AG08396 (cell line): ENCODE data around the gene RAP1GDS1.
"Not testable (repeated sequence)": the region's sequence is repeated elsewhere in the genome, so short reads cannot be mapped to it uniquely, and the experiment has no call there.

Experiments
- DNase-seq: peaks from one replicate; pipeline ENCODE4 v3.0.0; 2012; ENCODE audit warnings: low spot score, mixed read lengths

RAP1GDS1 gene

DNA sequence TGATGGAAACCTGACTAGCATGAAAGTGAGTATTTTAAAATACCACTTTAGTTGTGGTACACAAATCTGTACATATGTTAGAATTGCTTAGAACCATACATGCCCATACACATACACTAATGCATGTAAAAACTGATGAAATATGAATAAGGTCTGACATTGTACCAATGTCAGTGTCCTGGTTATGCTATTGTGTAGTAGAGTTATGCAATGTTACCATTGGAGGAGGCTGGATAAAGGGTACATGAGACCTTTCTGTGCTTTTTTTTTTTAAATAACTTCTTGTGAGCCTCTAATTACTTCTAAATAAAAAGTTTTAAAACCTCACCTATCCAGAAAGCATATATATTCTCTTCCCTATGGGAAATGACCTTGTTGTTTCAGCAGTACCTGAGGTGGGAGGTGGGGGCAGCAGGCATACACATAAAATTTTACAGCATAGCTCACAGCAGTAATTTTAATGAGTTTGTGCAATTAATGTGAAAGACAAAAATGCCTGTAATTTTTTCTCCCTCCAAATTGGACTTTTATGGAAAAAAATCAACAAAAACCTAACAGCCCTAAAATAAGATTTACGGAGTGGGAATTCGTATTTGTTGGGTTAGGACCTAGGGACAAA lies 97.6 kb downstream of the RAP1GDS1 start:
- no peak for DNase-seq

DNA sequence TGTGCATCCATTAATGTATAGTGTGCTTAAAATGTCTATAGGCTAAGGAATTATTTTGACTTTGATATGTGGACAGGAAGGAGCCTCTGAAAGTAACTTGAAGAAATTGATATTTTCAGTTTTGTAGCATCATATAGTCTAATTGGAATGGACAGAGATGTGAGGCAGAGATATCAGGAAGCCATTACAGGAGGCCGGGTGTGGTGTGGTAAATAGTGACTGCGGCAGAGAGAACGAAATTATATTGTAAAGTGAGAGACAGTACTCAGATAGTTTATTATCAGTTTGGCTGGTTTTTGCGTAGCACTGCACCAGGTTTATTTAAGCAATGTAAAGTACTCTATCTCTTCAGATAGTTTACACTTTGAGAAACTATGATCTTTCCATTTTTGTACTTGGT lies 98.5 kb downstream of the RAP1GDS1 start:
- no peak for DNase-seq

DNA sequence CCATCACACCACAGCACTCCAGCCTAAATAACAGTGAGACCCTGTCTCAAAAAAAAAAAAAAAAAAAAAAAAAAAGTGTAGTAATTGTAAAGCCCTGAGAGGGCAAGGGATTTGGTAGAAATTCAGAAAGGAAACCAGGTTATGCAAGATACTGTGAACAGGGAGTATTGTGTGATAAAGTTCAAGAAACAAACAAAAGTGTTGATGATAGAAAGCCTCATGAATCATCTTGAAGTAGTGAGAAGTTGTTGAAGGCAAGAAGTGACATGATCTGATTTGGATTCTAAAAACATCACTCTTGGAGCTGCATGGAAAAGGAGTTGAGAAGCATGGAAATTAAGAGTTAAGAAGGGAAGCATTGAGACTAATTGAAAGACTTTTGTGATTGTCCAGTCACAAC lies 102.2 kb downstream of the RAP1GDS1 start:
- no peak for DNase-seq

DNA sequence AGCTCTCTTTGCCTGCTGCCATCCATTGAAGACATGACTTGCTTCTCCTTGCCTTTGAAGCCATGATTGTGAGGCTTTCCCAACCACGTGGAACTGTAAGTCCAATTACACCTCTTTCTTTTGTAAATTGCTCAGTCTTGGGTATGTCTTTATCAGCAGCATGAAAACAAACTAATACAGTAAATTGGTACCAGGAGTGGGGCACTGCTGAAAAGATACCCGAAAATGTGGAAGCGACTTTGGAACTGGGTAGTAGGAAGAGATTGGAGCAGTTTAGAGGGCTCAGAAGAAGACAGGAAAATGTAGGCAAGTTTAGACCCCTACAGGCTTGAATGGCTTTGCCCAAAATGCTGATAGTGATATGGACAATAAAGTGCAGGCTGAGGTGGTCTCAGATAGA lies 105.1 kb downstream of the RAP1GDS1 start:
- not testable (repeated sequence) for DNase-seq

DNA sequence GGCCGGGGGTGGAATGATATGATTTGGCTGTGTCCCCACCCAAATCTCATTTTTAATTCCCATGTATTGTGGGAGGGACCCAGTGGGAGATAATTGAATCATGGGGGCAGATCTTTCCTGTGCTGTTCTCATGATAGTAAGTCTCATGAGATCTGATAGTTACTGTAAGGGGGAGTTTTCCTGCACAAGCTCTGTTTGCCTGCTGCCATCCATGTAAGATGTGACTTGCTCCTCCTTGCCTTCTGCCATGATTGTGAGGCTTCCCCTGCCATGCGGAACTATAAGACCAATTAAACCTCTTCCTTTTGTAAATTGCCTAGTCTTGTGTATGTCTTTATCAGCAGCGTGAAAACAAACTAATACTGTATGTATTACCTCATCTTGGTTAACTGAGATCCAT lies 106.8 kb downstream of the RAP1GDS1 start:
- DNase-seq: not testable (repeated sequence)

DNA sequence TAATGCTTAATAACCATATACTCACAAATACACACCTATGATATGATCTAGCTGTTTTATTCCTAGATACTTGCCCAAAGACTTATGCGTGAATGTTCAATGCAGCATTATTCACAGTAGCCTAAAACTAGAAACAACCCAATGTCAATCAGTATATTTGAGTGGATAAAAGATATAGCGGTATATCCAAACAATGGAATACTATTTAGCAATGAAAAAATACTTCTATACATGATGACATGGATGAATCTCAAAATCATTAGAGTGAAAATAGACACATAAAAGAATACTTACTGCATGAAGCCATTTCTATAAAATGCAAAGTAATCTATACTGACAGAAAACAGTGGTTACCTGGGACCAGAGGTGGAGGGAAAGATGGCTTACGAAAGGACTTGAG lies 108.1 kb downstream of the RAP1GDS1 start:
- DNase-seq: no peak

DNA sequence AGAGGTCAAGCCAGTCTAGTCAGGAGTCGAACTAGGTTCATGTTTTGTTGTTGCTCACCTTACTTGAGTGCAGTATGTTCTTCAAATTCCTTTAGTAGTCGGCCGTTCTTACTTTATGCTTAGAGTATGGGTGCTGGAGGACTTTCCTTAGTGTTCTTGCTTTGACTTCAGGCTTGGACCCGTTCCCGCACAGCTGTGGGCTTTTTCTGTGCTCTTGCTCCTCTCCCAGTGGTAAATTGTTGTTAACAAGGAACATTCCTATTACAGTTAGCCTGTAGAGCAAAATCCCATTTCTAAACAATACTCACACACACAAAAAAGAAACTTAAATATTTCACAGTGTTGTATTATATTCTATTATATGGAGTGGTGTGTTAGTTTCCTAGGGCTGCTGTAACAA lies 113.5 kb downstream of the RAP1GDS1 start:
- DNase-seq: peak; percentile 5

DNA sequence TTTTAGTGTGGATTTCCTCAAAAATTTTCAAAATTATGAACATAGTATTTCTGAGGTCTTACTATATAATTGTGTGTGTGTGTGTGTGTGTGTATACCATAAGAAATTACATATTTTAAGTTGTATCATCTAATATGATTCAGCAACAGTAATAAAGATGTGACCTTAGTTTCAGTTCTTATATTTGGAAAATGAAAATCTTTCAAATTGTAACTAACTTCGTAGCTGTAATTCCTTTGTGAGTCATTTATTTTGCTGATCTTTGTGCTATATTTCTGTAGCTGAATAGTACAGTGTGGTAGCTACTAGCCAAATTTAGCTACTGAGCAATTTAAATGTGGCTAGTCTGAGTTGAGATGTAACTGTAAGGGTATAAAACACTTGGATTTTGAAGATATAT lies 116.4 kb downstream of the RAP1GDS1 start:
- DNase-seq: peak; percentile 14

DNA sequence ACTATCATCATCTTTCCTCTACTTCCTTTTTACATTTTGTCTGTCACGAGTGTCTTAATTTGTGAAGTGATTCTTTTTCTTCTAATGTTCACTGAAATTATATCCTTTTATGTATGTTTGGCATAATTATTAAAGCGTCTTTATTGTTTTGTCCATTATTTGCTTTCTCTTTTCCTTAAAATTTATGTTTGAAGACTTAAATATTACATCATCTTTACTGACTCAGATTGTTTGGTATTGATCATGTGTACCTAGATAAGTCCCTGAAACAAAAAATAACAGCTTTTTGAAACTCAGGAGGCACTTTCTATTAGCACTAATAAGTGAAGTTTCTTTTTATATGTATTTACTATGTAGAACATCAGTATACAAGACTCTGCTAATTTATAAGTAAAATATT lies 120.1 kb downstream of the RAP1GDS1 start:
- DNase-seq: no peak

DNA sequence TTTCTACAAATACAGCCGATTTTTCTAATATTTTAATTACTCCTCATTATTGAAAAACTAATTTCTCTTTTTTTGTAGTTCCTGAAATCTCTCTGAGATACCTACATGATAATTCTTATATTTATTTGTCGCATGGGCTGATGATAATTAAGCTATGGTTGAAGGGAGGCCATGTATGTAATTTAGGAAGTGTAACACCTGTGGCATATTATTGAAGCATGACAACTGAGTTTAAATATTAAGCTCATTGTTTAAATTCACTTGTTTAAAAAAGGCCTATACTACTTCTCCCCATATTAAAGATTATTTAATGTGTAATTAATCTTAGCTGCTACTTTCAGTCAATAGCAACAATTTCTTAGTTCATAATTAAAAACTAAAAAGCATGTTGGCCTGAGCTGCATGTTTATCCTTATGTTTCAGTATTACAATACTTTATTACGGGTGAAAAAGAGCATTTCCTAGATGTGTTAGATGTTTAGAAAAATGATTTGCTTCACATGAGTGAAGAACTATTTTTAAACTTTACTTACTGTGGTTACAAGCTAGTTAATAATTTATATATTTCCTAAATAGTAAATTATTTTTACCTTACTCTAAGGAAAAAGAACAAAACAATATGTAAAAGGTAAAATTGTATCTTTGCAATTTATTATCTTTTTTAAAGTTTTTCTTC lies 122.4 kb downstream of the RAP1GDS1 start:
- no peak for DNase-seq

DNA sequence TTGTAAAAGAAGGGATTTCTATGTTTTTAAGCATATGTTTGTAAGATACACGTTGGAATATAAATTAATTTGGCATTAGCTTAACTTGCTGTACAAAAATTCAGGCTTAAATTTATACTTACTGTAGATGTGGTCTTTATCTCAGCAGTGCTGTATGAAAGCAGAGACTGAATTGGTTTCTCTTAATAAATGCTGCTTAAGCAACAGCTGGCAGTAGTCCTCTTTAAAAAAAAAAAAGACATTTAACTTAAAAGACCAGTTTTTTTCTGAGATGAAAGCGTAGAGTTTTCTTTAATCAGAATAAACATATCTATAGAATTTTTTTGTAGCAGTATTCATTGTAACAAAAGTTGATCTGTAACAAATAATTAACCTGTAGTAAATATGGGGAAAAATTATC lies 124.6 kb downstream of the RAP1GDS1 start:
- DNase-seq: no peak

DNA sequence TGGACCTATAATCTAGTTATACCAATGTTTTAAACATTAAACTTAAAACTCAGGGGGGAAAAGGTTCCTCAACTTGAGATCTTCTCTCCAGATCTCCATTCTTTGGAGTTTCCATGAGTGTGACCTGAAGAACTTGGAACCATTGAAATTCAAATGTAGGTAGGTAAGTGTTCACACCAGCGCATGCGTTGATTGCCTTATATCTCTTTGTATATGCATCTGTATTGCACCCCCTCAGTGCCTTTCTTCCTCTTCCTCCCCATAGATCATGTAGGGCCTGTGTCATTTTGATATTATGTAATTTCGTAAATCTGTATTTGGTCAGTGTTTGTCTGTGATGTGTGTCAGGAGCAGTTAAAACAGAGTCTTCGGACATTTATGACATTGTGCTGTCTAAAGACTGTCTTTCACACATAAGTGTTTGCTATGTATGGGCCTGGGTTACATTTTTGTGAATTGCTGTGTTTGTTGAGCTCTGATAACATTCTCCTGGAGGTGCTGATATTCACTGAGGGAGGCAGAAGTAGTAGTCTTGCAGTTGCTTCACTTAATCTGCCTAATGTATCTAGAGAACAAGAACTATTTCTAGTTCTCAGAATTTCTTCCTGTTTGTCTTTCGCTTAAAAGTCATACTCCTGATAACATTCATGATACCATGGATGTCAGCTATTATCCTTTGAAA lies 126.3 kb downstream of the RAP1GDS1 start:
- no peak for DNase-seq

DNA sequence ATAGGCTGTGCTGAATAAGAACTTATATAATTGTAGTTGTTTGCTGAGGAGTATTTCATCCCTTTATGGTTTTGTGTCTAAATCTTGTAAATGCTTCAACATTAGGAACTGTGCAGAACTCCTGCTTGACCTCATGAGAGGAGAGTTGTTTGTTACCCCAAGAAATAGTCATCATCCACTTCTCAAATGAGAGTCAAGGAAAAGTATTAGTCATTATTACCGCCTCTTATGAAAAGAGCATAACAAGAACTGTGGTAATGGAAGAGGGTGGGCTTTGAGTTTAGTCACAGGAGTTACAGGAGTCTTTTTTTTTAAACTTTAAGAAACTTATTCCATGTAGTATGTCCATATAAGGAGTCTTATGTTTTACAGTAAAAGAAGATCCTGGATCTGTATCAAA lies 132.9 kb downstream of the RAP1GDS1 start:
- DNase-seq: no peak

DNA sequence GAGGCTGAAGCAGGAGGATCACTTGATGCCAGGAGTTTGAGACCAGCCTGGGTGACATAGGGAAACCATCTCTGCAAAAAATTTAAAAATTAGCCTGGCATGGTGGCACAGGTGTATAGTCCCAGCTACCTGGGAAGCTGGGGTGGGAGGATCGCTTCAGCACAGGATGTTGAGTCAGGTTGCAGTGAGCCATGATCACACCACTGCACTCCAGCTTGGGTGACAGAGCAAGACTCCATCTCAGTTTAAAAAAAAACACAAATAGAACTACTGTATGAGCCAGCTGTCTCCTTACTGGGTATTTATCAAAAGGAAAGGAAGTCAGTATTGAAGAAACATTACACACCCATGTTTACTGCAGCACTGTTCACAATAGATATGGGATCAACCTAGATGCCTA lies 138.7 kb downstream of the RAP1GDS1 start:
- no peak for DNase-seq

DNA sequence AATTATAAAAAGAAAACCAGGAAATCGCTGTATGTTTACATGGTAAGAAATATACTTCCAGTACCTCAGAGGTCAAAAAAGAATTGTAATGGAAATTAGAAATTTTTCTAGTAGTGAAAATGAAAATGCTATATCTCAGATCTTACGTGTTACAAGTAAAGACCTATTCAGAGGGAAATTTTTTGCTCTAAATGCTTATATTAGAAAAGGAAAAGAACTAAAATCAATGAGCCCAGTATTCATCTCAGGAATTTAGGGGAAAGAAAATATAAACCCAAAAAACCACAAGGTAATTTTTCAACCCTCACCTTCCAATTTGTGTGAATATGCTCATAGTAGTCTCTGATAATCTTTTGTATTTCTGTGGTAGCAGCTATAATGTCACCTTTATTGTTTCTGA lies 145.6 kb downstream of the RAP1GDS1 start:
- no peak for DNase-seq

DNA sequence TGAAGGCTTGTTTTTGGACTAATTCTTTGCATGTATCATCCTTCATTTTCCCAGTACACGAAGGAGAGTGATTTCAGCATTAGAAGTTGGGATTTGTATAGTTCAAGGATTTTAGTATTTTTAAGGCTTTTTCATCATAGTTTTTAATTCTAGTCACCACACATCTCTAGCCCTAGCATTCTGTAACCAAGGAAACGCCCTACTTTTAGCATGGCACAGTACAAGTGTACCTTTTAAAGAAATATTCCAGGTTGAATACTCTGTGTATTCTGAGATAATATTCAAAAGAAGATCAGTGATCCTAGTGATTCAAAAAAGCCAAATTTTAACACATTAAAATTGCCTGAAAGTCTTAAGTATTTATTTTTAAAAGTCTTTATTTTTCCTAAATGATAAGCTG lies 150.5 kb downstream of the RAP1GDS1 start:
- no peak for DNase-seq

DNA sequence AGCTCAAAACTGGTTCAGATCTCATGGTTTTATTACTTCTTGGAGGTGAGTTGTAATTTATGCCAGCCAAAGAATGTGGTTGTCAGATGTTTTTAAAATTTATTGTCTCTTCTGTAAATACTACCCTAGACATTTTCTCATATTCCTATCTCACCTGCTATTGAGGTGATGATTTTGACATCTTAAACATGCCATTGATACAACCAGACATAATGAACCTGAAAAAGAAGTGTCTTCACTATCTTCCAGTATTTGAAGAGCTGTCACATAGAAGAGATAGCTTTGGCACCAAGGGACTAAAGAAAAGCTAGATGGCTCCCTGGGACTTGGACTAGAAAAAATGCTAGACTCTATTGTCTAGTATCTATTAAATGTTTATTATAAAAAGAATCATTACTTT lies 155.7 kb downstream of the RAP1GDS1 start:
- DNase-seq: no peak

DNA sequence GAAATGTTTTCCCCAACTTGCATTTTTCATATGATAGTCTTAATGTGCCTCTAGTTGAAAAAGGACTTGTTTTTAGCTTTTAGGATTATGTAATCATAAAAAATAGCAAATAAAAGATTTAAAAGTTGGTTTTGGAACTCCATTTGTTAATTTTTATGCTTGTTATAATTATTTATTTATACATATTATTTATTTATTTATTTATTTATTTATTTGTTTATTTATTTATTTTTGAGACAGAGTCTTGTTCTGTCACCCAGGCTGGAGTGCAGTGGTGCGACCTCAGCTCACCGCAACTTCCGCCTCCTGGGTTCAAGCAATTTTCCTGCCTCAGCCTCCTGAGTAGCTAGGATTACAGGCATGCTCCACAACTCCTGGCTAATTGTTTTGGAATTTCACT lies 159.0 kb downstream of the RAP1GDS1 start:
- not testable (repeated sequence) for DNase-seq

DNA sequence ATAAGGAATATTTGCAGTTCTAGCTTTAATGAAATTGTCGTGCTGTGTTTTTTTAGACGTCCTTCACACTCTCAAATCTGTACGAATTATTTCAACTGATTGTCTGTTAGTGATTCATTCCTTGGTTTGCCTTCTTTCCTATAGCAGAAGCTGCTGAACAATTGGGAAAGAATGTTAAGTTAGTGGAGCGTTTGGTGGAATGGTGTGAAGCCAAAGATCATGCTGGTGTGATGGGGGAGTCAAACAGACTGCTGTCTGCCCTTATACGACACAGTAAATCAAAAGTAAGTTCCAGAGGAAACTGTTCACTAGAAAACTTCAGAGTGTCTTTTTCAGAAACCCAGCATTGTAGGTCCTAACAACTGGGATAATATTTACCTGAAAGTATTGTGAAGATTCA lies 159.9 kb downstream of the RAP1GDS1 start:
- DNase-seq: no peak

DNA sequence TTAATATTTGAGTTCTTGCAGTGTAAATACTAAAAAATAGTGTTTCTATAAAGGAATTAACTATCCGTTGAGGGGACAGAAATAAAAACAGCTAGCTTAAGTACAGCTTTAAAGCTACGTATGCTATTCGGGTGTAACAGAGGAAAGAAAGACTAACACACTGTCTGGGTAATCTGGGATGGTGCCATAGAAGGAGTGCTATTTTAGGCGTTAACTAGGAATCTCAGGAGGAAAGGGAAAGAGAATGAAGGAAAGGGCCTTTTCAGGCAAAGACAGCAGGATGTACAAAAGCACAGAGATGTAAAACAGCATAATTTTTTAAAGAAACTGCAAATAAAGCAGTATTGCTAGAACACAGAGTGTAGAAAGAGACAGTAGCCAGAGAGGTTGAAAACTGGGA lies 161.8 kb downstream of the RAP1GDS1 start:
- no peak for DNase-seq

DNA sequence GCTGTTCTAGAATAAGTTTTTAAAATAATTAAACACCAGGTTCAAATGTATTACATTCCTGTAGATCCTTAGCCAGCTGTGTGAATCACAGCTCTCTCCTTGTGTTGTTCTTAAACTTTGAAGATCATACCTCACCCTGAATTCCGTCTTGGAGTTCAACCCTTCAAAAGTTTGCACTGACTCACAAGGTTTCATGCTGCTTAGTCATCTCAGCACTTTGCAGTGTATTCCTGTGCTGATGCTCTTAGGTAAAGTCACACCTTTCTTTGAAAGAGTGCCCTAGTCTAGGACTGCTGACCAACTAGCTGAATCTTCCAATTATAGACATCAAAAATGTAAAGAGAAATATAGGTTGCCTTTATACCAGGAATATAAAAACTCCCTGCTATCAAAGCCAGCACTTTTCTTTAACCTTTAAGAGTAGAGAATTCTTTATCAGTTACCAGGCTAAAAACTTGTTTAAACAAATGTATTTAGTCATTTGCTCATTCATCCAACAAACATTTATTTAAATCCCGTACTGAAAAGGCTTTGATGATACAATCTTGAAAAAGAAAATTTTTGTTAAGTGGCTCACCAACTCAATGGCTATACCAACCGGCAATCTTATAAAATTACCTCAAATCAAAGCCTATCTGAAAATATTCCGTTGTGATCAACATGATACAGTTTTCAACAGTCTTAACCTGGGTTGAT lies 169.7 kb downstream of the RAP1GDS1 start:
- peak; percentile 65 for DNase-seq

DNA sequence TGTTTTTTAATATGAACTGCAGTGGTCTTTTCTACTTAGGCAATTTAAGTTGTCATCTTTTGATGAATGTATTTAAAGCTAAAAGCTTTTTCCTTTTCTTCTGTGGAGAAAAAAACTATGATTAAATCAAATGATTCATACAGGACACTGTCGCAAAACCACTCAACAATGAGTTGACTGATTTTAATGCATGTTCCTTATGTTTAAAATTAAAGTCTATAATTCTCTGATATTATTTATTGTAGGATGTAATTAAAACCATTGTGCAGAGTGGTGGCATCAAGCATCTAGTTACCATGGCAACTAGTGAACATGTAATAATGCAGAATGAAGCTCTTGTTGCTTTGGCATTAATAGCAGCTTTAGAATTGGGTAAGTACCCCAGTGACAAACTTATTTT lies 172.5 kb downstream of the RAP1GDS1 start:
- no peak for DNase-seq

DNA sequence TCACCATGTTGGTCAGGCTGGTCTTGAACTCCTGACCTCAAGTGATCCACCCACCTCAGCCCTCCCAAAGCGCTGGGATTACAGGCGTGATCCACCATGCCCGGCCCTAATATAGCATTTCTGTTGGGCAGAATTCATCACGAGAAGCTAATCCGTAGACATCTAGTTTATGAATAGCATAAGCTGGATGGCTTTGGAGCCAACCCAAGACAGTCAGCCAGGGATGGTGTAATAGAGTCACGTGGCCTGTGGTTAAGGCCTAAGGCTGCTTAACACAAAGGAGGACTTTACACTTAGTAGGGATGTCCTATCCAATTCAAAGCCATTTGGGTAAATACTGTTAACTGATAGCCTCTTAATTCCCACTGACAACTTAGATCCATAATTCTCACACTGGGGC lies 173.6 kb downstream of the RAP1GDS1 start:
- no peak for DNase-seq
